Melanocyte of skin (primary cell): ENCODE measurements around the gene GOLGA8K. TPM values are rescaled to one million over a fixed set of nuclear protein-coding genes. Genes with fewer than 3 reads are reported as not detected.

Experiments used
- small RNA-seq, 2 donors: library from RNA; depleted of rRNA; stranded (forward); fragments of <200 nt; gene quantifications; one replicate each; pipeline ENCODE3, GENCODE V24; 2012
- total RNA-seq, 2 donors: library from RNA; depleted of rRNA; stranded (reverse); fragments of >200 nt; gene quantifications; 2 replicates each; pipeline ENCODE4 v1.2.3, GENCODE V29; 2012

The GOLGA8K gene, protein sequence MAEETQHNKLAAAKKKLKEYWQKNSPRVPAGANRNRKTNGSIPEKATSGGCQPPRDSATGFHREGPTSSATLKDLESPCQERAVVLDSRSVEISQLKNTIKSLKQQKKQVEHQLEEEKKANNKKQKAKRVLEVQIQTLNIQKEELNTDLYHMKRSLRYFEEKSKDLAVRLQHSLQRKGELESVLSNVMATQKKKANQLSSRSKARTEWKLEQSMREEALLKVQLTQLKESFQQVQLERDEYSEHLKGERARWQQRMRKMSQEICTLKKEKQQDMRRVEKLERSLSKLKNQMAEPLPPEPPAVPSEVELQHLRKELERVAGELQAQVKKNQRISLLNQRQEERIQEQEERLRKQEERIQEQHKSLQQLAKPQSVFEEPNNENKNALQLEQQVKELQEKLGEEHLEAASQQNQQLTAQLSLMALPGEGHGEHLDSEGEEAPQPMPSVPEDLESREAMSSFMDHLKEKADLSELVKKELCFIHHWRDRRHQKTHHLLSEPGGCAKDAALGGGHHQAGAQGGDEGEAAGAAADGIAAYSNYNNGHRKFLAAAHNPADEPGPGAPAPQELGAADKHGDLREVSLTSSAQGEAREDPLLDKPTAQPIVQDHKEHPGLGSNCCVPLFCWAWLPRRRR
- under 1 TPM in 1 of 2 donors, not detected in 1; under 0.01 TPM for total RNA-seq

GRCh38 chr15:32403192-32403591 is at the start of gene GOLGA8K:
Gene GOLGA8K, minus strand, starts transcription at chr15:32403292. Its CDS starts 98 bp downstream, at chr15:32403194.

Small RNA genes lying within 50 kb of the gene (small RNA-seq; reads per million reads assigned to genes)
- 0 reads per million in 2 donors for gene RF00096
- 0 reads per million in 2 donors for gene RN7SL185P
- gene RN7SL539P: 0 reads per million in 2 donors

Other genes starting within 250 kb of the GOLGA8K start
- gene GOLGA8O, start 52.3 kb upstream of the GOLGA8K start, total RNA-seq: under 1 TPM; 0.67 to 0.69 TPM
- 1 to 10 TPM in 1 of 2 donors, under 1 TPM in 1; 0.33 to 3.4 TPM for gene GOLGA8N, start 190.2 kb upstream of the GOLGA8K start, total RNA-seq
- gene ARHGAP11A, start 212.2 kb upstream of the GOLGA8K start, total RNA-seq: 10 to 100 TPM in 1 of 2 donors, 1 to 10 TPM in 1; 10.0 to 23.6 TPM
- gene SCG5, start 238.4 kb upstream of the GOLGA8K start, total RNA-seq: under 1 TPM; 0.33 to 0.69 TPM